Measurements from ENCODE around the gene DOCK2.
A peak's percentile ranks its signal among the peaks of the same experiment; 100 is the strongest.

DOCK2 gene

GRCh38 chr5:169637085-169637548 lies at the start of gene DOCK2:
Gene DOCK2, plus strand, starts transcription at chr5:169637275. Its CDS starts 52 bp downstream, at chr5:169637327.
- Histone ChIP-seq H3K4me1 (ENCODE audit: control insufficient read depth in 1 of 2, insufficient read depth in 1 of 2, low read depth in 1 of 2, low read length in 1 of 2) (peaks cover 48 to 52% of the 10 kb centered on the region in 2 experiments), H3K4me3 (ENCODE audit: low read depth in 1 of 2, low read length in 1 of 2) (peak within 1 kb of the TSS; percentile 78 to 96), H3K9me3 (no peaks in the 10 kb centered on the region), H3K36me3 (peaks cover 14% of the 10 kb centered on the region), H3K27me3 (no peaks in the 10 kb centered on the region), H3K27ac (peak within 1 kb of the TSS; percentile 97)
- TF ChIP-seq CTCF (IDR thresholded peaks at IDR 0.05): peak; percentile 45

- Histone ChIP-seq H3K27ac (no peak overlapping the region), H3K4me3 (ENCODE audit: low read depth in 1 of 2, low read length in 1 of 2) (no peak overlapping the region), H3K9me3 (no peaks in the 10 kb centered on the region), H3K4me1 (ENCODE audit: control insufficient read depth in 1 of 2, insufficient read depth in 1 of 2, low read depth in 1 of 2, low read length in 1 of 2) (no peaks in the 10 kb centered on the region), H3K27me3 (no peaks in the 10 kb centered on the region), H3K36me3 (peaks cover 36% of the 10 kb centered on the region)
- TF ChIP-seq CTCF (IDR thresholded peaks at IDR 0.05): no peak
Observed at GRCh38 chr5:169590602-169591001, 46.5 kb upstream of the DOCK2 start.

GRCh38 chr5:169591636-169592035 lies 45.4 kb upstream of the DOCK2 start:
- Histone ChIP-seq H3K4me1 (ENCODE audit: control insufficient read depth in 1 of 2, insufficient read depth in 1 of 2, low read depth in 1 of 2, low read length in 1 of 2) (no peaks in the 10 kb centered on the region), H3K27ac (no peak overlapping the region), H3K4me3 (ENCODE audit: low read depth in 1 of 2, low read length in 1 of 2) (no peak overlapping the region), H3K27me3 (no peaks in the 10 kb centered on the region), H3K9me3 (no peaks in the 10 kb centered on the region), H3K36me3 (peaks cover 43% of the 10 kb centered on the region)
- no peak for TF ChIP-seq CTCF (IDR thresholded peaks at IDR 0.05)

- Histone ChIP-seq H3K4me3 (ENCODE audit: low read depth in 1 of 2, low read length in 1 of 2) (no peak overlapping the region), H3K9me3 (no peaks in the 10 kb centered on the region), H3K4me1 (ENCODE audit: control insufficient read depth in 1 of 2, insufficient read depth in 1 of 2, low read depth in 1 of 2, low read length in 1 of 2) (no peaks in the 10 kb centered on the region), H3K36me3 (peaks cover 43% of the 10 kb centered on the region), H3K27me3 (no peaks in the 10 kb centered on the region), H3K27ac (no peak overlapping the region)
- TF ChIP-seq CTCF (IDR thresholded peaks at IDR 0.05): no peak
Observed at GRCh38 chr5:169592937-169593650, 44.0 kb upstream of the DOCK2 start.

GRCh38 chr5:169595172-169595820 lies 41.8 kb upstream of the DOCK2 start:
- no peaks in the 10 kb centered on the region for H3K27me3 ChIP-seq
- no peaks in the 10 kb centered on the region for H3K9me3 ChIP-seq
- no peak for TF ChIP-seq CTCF (IDR thresholded peaks at IDR 0.05)
- peaks cover 61% of the 10 kb centered on the region for H3K36me3 ChIP-seq
- no peak overlapping the region for H3K4me3 ChIP-seq (ENCODE audit: low read depth in 1 of 2, low read length in 1 of 2)
- H3K27ac ChIP-seq: no peak overlapping the region
- H3K4me1 ChIP-seq (ENCODE audit: control insufficient read depth in 1 of 2, insufficient read depth in 1 of 2, low read depth in 1 of 2, low read length in 1 of 2): no peaks in the 10 kb centered on the region
